Thymus (tissue), 11 donors: ENCODE data around the gene CHADL. TPM values are rescaled to one million over a fixed set of nuclear protein-coding genes. Genes with fewer than 3 reads are reported as not detected.
"Not testable (repeated sequence)": the region's sequence is repeated elsewhere in the genome, so short reads cannot be mapped to it uniquely, and the experiment has no call there.

Source experiments
- DNase-seq, 9 donors: peaks; one replicate each; pipeline ENCODE4 v3.0.0-alpha.2; 2013; ENCODE audit warnings: low spot score in 9 of 9, low read depth in 6 of 9, missing footprints in 1 of 9
- H3K27ac ChIP-seq, 2 donors: one replicate each; pipeline ENCODE4 v1.5.1; 2013; ENCODE audit warnings: control low read depth in 1 of 2, low read depth in 1 of 2, low read length in 1 of 2, mild to moderate bottlenecking in 1 of 2, moderate library complexity in 1 of 2
- H3K27me3 ChIP-seq, 2 donors: one replicate each; pipeline ENCODE4 v1.5.1; 2013; ENCODE audit warnings: low read length in 1 of 2; ENCODE audit not compliant: control insufficient read depth in 2 of 2, insufficient read depth in 1 of 2
- H3K36me3 ChIP-seq, 2 donors: one replicate each; pipeline ENCODE4 v1.5.1; 2013; ENCODE audit warnings: low read length in 1 of 2, mild to moderate bottlenecking in 1 of 2, moderate library complexity in 1 of 2; ENCODE audit not compliant: control insufficient read depth in 2 of 2, insufficient read depth in 2 of 2
- H3K4me1 ChIP-seq, 2 donors: one replicate each; pipeline ENCODE4 v1.5.1; 2013; ENCODE audit warnings: low read length in 2 of 2; ENCODE audit not compliant: control insufficient read depth in 2 of 2, insufficient read depth in 2 of 2
- H3K4me3 ChIP-seq, 2 donors: one replicate each; pipeline ENCODE4 v1.5.1; 2013; ENCODE audit warnings: low read length in 2 of 2, control low read depth in 1 of 2, mild to moderate bottlenecking in 1 of 2
- H3K9me3 ChIP-seq, 2 donors: one replicate each; pipeline ENCODE4 v1.5.1; 2013; ENCODE audit warnings: low read length in 1 of 2, mild to moderate bottlenecking in 1 of 2; ENCODE audit not compliant: control insufficient read depth in 2 of 2, insufficient read depth in 1 of 2
- WGBS: extraction: QIAGEN DNeasy Blood & Tissue Kit; methylation state at CpG from one replicate; pipeline ENCODE4 v1.1.7; 2013; 5-methylcytosine and 5-hydroxymethylcytosine counted together
- polyA plus RNA-seq: library from polyadenylated mRNA; stranded (reverse); fragments of 200-250 nt; gene quantifications from one replicate; pipeline ENCODE4 v1.2.3, GENCODE V29; 2013
- total RNA-seq: library from RNA; stranded (reverse); fragments of 120-200 nt; gene quantifications from one replicate; pipeline ENCODE4 v1.2.4, GENCODE V29; 2013
- donor health status: healthy.

The CHADL gene
- total and polyA plus RNA-seq, 2 donors = 1.7 to 3.4 TPM

GRCh38 chr22:41261541-41262249 is 21.0 kb upstream of the CHADL start:
- 94% methylated on average over 12 of the region's 12 CpGs for WGBS
- no peaks in the 10 kb centered on the region for H3K9me3 ChIP-seq
- no peak overlapping the region for H3K27ac ChIP-seq
- no peak for DNase-seq
- H3K4me3 ChIP-seq = no peak overlapping the region
- peaks cover 85 to 96% of the 10 kb centered on the region in 2 donors for H3K36me3 ChIP-seq
- H3K4me1 ChIP-seq = no peaks in the 10 kb centered on the region
- H3K27me3 ChIP-seq = no peaks in the 10 kb centered on the region

GRCh38 chr22:41260871-41261270 is 20.1 kb upstream of the CHADL start:
- H3K9me3 ChIP-seq = no peaks in the 10 kb centered on the region
- no peaks in the 10 kb centered on the region for H3K4me1 ChIP-seq
- H3K4me3 ChIP-seq = no peak overlapping the region
- H3K27me3 ChIP-seq = no peaks in the 10 kb centered on the region
- DNase-seq = no peak
- over 99% methylated on average over 7 of the region's 7 CpGs for WGBS
- peaks cover 93 to 98% of the 10 kb centered on the region in 2 donors for H3K36me3 ChIP-seq
- H3K27ac ChIP-seq = no peak overlapping the region

DNA sequence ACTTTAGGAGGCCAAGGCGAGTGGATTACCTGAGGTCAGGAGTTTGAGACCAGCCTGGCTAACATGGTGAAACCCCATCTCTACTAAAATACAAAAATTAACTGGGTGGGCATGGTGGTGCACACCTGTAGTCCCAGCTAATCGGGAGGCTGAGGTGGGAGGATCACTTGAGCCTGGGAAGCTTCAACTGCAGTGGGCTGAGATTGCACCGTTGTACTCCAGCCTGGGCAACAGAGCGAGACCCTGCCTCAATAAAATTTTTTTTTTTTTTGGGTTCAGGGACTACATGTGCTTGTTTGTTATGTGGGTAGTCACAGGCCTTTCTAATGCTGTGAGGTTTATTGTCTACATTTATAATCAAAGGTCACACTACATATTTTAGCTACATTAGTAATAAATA is 19.0 kb upstream of the CHADL start:
- not testable (repeated sequence) for H3K27ac ChIP-seq, H3K4me1 ChIP-seq, H3K27me3 ChIP-seq, H3K9me3 ChIP-seq, DNase-seq, H3K4me3 ChIP-seq
- WGBS = 98% methylated on average over 4 of the region's 4 CpGs
- peaks cover 94 to 98% of the 10 kb centered on the region in 2 donors for H3K36me3 ChIP-seq

- no peaks in the 10 kb centered on the region for H3K9me3 ChIP-seq
- peaks cover 91 to 98% of the 10 kb centered on the region in 2 donors for H3K36me3 ChIP-seq
- DNase-seq = no peak
- H3K27ac ChIP-seq = no peak overlapping the region
- WGBS = 97% methylated on average over 11 of the region's 11 CpGs
- H3K4me1 ChIP-seq = no peaks in the 10 kb centered on the region
- no peaks in the 10 kb centered on the region for H3K27me3 ChIP-seq
- H3K4me3 ChIP-seq = no peak overlapping the region
Observed at GRCh38 chr22:41257696-41258095, 17.0 kb upstream of the CHADL start.

GRCh38 chr22:41256254-41257253 is 15.8 kb upstream of the CHADL start:
- peaks cover 87 to 97% of the 10 kb centered on the region in 2 donors for H3K36me3 ChIP-seq
- H3K27ac ChIP-seq = no peak overlapping the region
- no peaks in the 10 kb centered on the region for H3K9me3 ChIP-seq
- 94% methylated on average over 20 of the region's 20 CpGs for WGBS
- DNase-seq = no peak
- no peak overlapping the region for H3K4me3 ChIP-seq
- H3K4me1 ChIP-seq = no peaks in the 10 kb centered on the region
- no peaks in the 10 kb centered on the region for H3K27me3 ChIP-seq

GRCh38 chr22:41254230-41254629 is 13.5 kb upstream of the CHADL start:
- no peak overlapping the region for H3K4me3 ChIP-seq
- 97% methylated on average over 7 of the region's 7 CpGs for WGBS
- H3K9me3 ChIP-seq = no peaks in the 10 kb centered on the region
- no peaks in the 10 kb centered on the region for H3K4me1 ChIP-seq
- H3K27me3 ChIP-seq = no peaks in the 10 kb centered on the region
- H3K36me3 ChIP-seq = peaks cover 91 to 97% of the 10 kb centered on the region in 2 donors
- no peak for DNase-seq
- H3K27ac ChIP-seq = no peak overlapping the region

DNA sequence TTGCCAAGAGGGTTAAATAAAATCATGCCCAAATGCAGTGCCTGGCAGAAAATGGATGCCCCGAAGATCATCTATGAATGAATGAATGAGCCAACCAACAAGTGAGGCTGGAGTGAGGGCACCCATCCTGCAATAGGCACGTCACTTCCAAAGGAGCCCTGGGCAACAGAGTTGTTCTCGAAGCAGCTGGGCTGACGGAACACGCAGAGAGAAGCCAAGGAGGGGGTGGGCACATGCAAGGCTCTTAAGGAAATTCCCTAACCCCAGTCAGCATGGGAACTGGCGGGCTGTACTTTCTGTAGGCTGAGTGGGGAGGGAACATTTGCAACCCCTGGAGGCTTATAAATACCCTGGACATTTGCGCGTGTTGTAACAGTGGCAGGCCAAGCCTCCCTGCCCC is 11.6 kb upstream of the CHADL start:
- Histone ChIP-seq H3K4me1 (no peaks in the 10 kb centered on the region), H3K36me3 (peaks cover 92 to 97% of the 10 kb centered on the region in 2 donors), H3K27ac (no peak overlapping the region), H3K27me3 (no peaks in the 10 kb centered on the region), H3K9me3 (no peaks in the 10 kb centered on the region), H3K4me3 (no peak overlapping the region)
- no peak for DNase-seq
- 97% methylated on average over 8 of the region's 8 CpGs for WGBS

- WGBS = 97% methylated on average over 12 of the region's 12 CpGs
- Histone ChIP-seq H3K27ac (no peak overlapping the region), H3K27me3 (no peaks in the 10 kb centered on the region), H3K9me3 (no peaks in the 10 kb centered on the region), H3K4me1 (no peaks in the 10 kb centered on the region), H3K4me3 (no peak overlapping the region), H3K36me3 (peaks cover 88 to 94% of the 10 kb centered on the region in 2 donors)
- DNase-seq = no peak
Observed at GRCh38 chr22:41250127-41250526, 9.4 kb upstream of the CHADL start.

- WGBS = 98% methylated on average over 14 of the region's 14 CpGs
- Histone ChIP-seq H3K27me3 (no peaks in the 10 kb centered on the region), H3K27ac (no peak overlapping the region), H3K36me3 (peaks cover 86 to 90% of the 10 kb centered on the region in 2 donors), H3K9me3 (no peaks in the 10 kb centered on the region), H3K4me1 (no peaks in the 10 kb centered on the region), H3K4me3 (no peak overlapping the region)
- DNase-seq = no peak
Observed at GRCh38 chr22:41249442-41249841, 8.7 kb upstream of the CHADL start.
